IMR-90 (cell line): ENCODE data around the gene ZRANB3. TPM values are rescaled to one million over a fixed set of nuclear protein-coding genes. Genes with fewer than 3 reads are reported as not detected.

ENCODE experiments used
- ATAC-seq: fragments of 200-7000 bp; cut with Tn5 transposase; 2 replicates; pipeline ENCODE4 v1.9.1; 2020; ENCODE audit warnings: low read depth, mild to moderate bottlenecking, moderate library complexity
- BruUV-seq: library from RNA; stranded (reverse); fragments of 400-500 nt; replicated peaks from 2 replicates; lab custom pipeline; 2021; lab: Mats Ljungman, UMichigan
- CTCF ChIA-PET: fragments of 300-600 bp; formaldehyde crosslinking; extraction: SDS; loops from one replicate; lab custom pipeline; 2021; ENCODE audit warnings: antibody characterized with exemption; lab: Yijun Ruan, JAX
- POLR2A ChIA-PET: fragments of 300-600 bp; sonication (Branson Sonifier 250); formaldehyde crosslinking; loops from one replicate; lab custom pipeline; 2022; ENCODE audit warnings: antibody characterized with exemption; ENCODE audit not compliant: unreplicated experiment; lab: Charles Lee
- DNase-seq: peaks from one replicate; pipeline ENCODE4 v3.0.0; 2013
- H2AFZ ChIP-seq: replicated peaks from 2 replicates; pipeline ENCODE3; 2013; ENCODE audit warnings: low read length, mild to moderate bottlenecking; ENCODE audit not compliant: poor library complexity
- H2AK5ac ChIP-seq: 2 replicates; pipeline ENCODE4 v1.6.1; 2013; ENCODE audit warnings: low read depth, low read length, inconsistent platforms
- H2AK9ac ChIP-seq: replicated peaks from 2 replicates; pipeline ENCODE3; 2013; ENCODE audit warnings: mild to moderate bottlenecking, low read depth, low read length, moderate library complexity; ENCODE audit not compliant: poor library complexity
- H2BK120ac ChIP-seq: 2 replicates; pipeline ENCODE4 v1.6.1; 2013; ENCODE audit warnings: low read depth, low read length, inconsistent platforms
- H2BK15ac ChIP-seq: 3 replicates; pipeline ENCODE4 v1.6.1; 2013; ENCODE audit warnings: low read depth, low read length, inconsistent platforms
- H2BK20ac ChIP-seq: 2 replicates; pipeline ENCODE4 v1.6.1; 2013; ENCODE audit warnings: low read depth, mild to moderate bottlenecking, inconsistent platforms, low read length, moderate library complexity
- H2BK5ac ChIP-seq: 2 replicates; pipeline ENCODE4 v1.6.1; 2013; ENCODE audit warnings: mild to moderate bottlenecking, low read depth, low read length, inconsistent platforms; ENCODE audit not compliant: poor library complexity, severe bottlenecking
- H3K14ac ChIP-seq: replicated peaks from 2 replicates; pipeline ENCODE4 v1.6.1; 2013; ENCODE audit warnings: low read depth, low read length, inconsistent platforms
- H3K18ac ChIP-seq: 2 replicates; pipeline ENCODE4 v1.6.1; 2013; ENCODE audit warnings: low read depth, low read length, control low read depth
- H3K23ac ChIP-seq: 2 replicates; pipeline ENCODE4 v1.6.1; 2013; ENCODE audit warnings: low read depth, low read length, inconsistent platforms
- H3K27ac ChIP-seq: 2 replicates; pipeline ENCODE4 v1.5.1; 2013; ENCODE audit warnings: mild to moderate bottlenecking, control low read depth, low read length; ENCODE audit not compliant: insufficient read depth
- H3K27me3 ChIP-seq: 2 replicates; pipeline ENCODE4 v1.6.1; 2013; ENCODE audit warnings: low read length; ENCODE audit not compliant: control insufficient read depth, insufficient read depth
- H3K36me3 ChIP-seq: 2 replicates; pipeline ENCODE4 v1.6.1; 2013; ENCODE audit warnings: low read length, mixed read lengths; ENCODE audit not compliant: control insufficient read depth, insufficient read depth
- H3K4ac ChIP-seq: 2 replicates; pipeline ENCODE4 v1.6.1; 2013; ENCODE audit warnings: low read depth, low read length, inconsistent platforms
- H3K4me1 ChIP-seq: 2 replicates; pipeline ENCODE4 v1.6.1; 2013; ENCODE audit warnings: low read length, mixed read lengths; ENCODE audit not compliant: control insufficient read depth, insufficient read depth
- H3K4me2 ChIP-seq: 2 replicates; pipeline ENCODE4 v1.6.1; 2013; ENCODE audit warnings: low read depth, mild to moderate bottlenecking, control low read depth, low read length, moderate library complexity
- H3K4me3 ChIP-seq: 2 replicates; pipeline ENCODE4 v1.5.1; 2013; ENCODE audit warnings: low read depth, mild to moderate bottlenecking, control low read depth, low read length, moderate library complexity; ENCODE audit not compliant: insufficient read depth
- H3K56ac ChIP-seq: 2 replicates; pipeline ENCODE4 v1.6.1; 2013; ENCODE audit warnings: low read length, inconsistent platforms; ENCODE audit not compliant: insufficient read depth; ENCODE audit errors: extremely low read depth
- H3K79me1 ChIP-seq, 2 experiments: 2 replicates each; pipeline ENCODE4 v1.6.1; 2013; ENCODE audit warnings: low read length in 2 of 2, inconsistent platforms in 1 of 2, low read depth in 1 of 2
- H3K9ac ChIP-seq: 2 replicates; pipeline ENCODE4 v1.6.1; 2013; ENCODE audit warnings: low read depth, low read length, control low read depth
- H3K9me1 ChIP-seq: 2 replicates; pipeline ENCODE4 v1.6.1; 2013; ENCODE audit warnings: low read length, inconsistent platforms; ENCODE audit not compliant: insufficient read depth
- H3K9me3 ChIP-seq: 2 replicates; pipeline ENCODE4 v1.6.1; 2013; ENCODE audit warnings: low read length; ENCODE audit not compliant: control insufficient read depth, insufficient read depth
- H4K20me1 ChIP-seq: 2 replicates; pipeline ENCODE4 v1.6.1; 2013; ENCODE audit warnings: low read length, inconsistent platforms; ENCODE audit not compliant: insufficient read depth
- H4K5ac ChIP-seq: 2 replicates; pipeline ENCODE4 v1.6.1; 2013; ENCODE audit warnings: mild to moderate bottlenecking, low read depth, low read length, control low read depth
- H4K8ac ChIP-seq, 2 experiments: 2 replicates each; pipeline ENCODE4 v1.6.1; 2013; ENCODE audit warnings: low read depth in 2 of 2, low read length in 2 of 2, control low read depth in 1 of 2, inconsistent platforms in 1 of 2
- H4K91ac ChIP-seq: 2 replicates; pipeline ENCODE4 v1.6.1; 2013; ENCODE audit warnings: low read depth, low read length, inconsistent platforms; ENCODE audit not compliant: insufficient read depth
- BHLHE40 ChIP-seq: fragments of 150-350 bp; IDR thresholded peaks from 2 replicates; pipeline ENCODE4 v1.6.1; 2016; ENCODE audit warnings: mild to moderate bottlenecking, low read depth, low read length
- CEBPB ChIP-seq: IDR thresholded peaks from 2 replicates; pipeline ENCODE4 v1.6.1; 2012; ENCODE audit warnings: low read depth, low read length, improper control_type of control experiment
- CHD1 ChIP-seq: IDR thresholded peaks from 2 replicates; pipeline ENCODE4 v1.6.1; 2012; ENCODE audit warnings: low read depth, low read length, improper control_type of control experiment
- FOS ChIP-seq: fragments of 150-350 bp; IDR thresholded peaks from 2 replicates; pipeline ENCODE4 v1.6.1; 2016; ENCODE audit warnings: low read depth, low read length
- MAFK ChIP-seq: IDR thresholded peaks from 2 replicates; pipeline ENCODE4 v1.6.1; 2012; ENCODE audit warnings: low read depth, low read length, improper control_type of control experiment
- MAZ ChIP-seq: IDR thresholded peaks from 2 replicates; pipeline ENCODE4 v1.6.1; 2012; ENCODE audit warnings: low read depth, mild to moderate bottlenecking, low read length, improper control_type of control experiment, moderate library complexity, borderline replicate concordance
- MXI1 ChIP-seq: IDR thresholded peaks from 2 replicates; pipeline ENCODE4 v1.6.1; 2012; ENCODE audit warnings: low read depth, mild to moderate bottlenecking, low read length, moderate library complexity, borderline replicate concordance
- NFE2L2 ChIP-seq: fragments of 150-350 bp; IDR thresholded peaks from 2 replicates; pipeline ENCODE4 v1.6.1; 2016; ENCODE audit warnings: low read depth, mild to moderate bottlenecking, low read length
- POLR2A ChIP-seq: IDR thresholded peaks from 2 replicates; pipeline ENCODE4 v1.6.1; 2012; ENCODE audit warnings: mild to moderate bottlenecking, low read depth, low read length
- RAD21 ChIP-seq: IDR thresholded peaks from 2 replicates; pipeline ENCODE4 v1.6.1; 2012; ENCODE audit warnings: low read length, improper control_type of control experiment
- RCOR1 ChIP-seq: IDR thresholded peaks from 2 replicates; pipeline ENCODE4 v1.6.1; 2012; ENCODE audit warnings: mild to moderate bottlenecking, low read length, improper control_type of control experiment; ENCODE audit not compliant: insufficient replicate concordance
- RFX5 ChIP-seq: IDR thresholded peaks from 2 replicates; pipeline ENCODE4 v1.8.0; 2012; ENCODE audit warnings: low read depth, mild to moderate bottlenecking, low read length, moderate library complexity
- SMC3 ChIP-seq: fragments of 150-350 bp; IDR thresholded peaks from 2 replicates; pipeline ENCODE4 v1.6.1; 2016; ENCODE audit warnings: low read depth, mild to moderate bottlenecking, antibody characterized with exemption, low read length, moderate library complexity
- whole genome bisulfite sequencing, 2 experiments: methylation state at CpG; one replicate each; pipeline versions ENCODE4 v1.1.5 to v1.1.7; 2013; ENCODE audit warnings: missing lambda C conversion rate in 2 of 2; ENCODE audit not compliant: insufficient read length in 1 of 2; ENCODE audit errors: extremely low coverage in 2 of 2; 5-methylcytosine and 5-hydroxymethylcytosine counted together
- dilution Hi-C: fragments of 300-500 bp; cut with HindIII; formaldehyde crosslinking; loops from one replicate; pipeline ENCODE4 v1.14.3; 2018; ENCODE audit warnings: low sequenced_read_pairs; ENCODE audit not compliant: unreplicated experiment
- in situ Hi-C: fragments of 300-500 bp; cut with MboI; formaldehyde crosslinking; loops from 3 replicates; pipeline ENCODE4 v1.14.3; 2019; ENCODE audit warnings: low sequenced_read_pairs, inconsistent platforms, mixed read lengths
- intact Hi-C: fragments of 100-400 bp; cut with micrococcal nuclease; formaldehyde crosslinking; loops from 2 replicates; pipeline ENCODE4 v1.10.0; 2022
- polyA plus RNA-seq, 3 experiments: library from polyadenylated mRNA; depleted of rRNA; stranded (reverse); fragments of >200 nt; gene quantifications; 2 replicates each; pipeline ENCODE4 v1.2.3, GENCODE V29; 2012; ENCODE audit warnings: low replicate concordance in 1 of 3
- total RNA-seq: library from RNA; depleted of rRNA; stranded (reverse); fragments of >200 nt; gene quantifications from 2 replicates; pipeline ENCODE4 v1.2.3, GENCODE V29; 2012
- TF ChIP-seq, protein P1 (sequence below): fragments of 150-350 bp; IDR thresholded peaks from 2 replicates; pipeline ENCODE4 v1.6.1; 2016; ENCODE audit warnings: low read depth, mild to moderate bottlenecking, low read length, moderate library complexity, borderline replicate concordance
- TF ChIP-seq, protein P2 (sequence below): conservative IDR thresholded peaks from 2 replicates; pipeline ENCODE4 v1.5.1; 2012; ENCODE audit warnings: mild to moderate bottlenecking, low read depth, low read length, improper control_type of control experiment
- TF ChIP-seq, protein P3 (sequence below): fragments of 150-350 bp; IDR thresholded peaks from 2 replicates; pipeline ENCODE4 v1.6.1; 2017; ENCODE audit warnings: mild to moderate bottlenecking, antibody characterized with exemption, low read length, low read depth

ZRANB3 gene
- total and polyA plus RNA-seq, 2 of the 4 experiments (the other 2 are of a cell fraction) = 3.4 to 9.3 TPM

DNA sequence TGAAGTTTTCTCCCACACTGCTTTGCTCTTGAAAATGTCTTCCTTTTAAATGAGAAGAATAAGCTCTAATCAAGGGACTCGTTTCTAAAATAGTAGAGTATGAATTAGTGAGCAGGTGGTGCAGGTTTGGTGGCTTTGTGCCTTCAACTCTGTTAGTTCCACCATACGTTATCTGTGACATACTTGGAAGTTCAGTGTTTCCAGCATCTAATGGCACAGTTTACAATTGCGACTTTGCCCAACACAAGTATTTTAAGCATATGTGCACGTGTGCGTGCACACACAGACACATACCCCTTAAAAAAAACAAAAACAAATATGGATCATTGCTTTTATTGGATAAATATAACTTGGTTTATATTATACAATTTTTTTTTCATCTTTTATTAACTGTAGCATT is 367.1 kb downstream of the ZRANB3 start:
- TF ChIP-seq BHLHE40 = no peak
- TF ChIP-seq RAD21 = no peak
- TF ChIP-seq, protein P1, sequence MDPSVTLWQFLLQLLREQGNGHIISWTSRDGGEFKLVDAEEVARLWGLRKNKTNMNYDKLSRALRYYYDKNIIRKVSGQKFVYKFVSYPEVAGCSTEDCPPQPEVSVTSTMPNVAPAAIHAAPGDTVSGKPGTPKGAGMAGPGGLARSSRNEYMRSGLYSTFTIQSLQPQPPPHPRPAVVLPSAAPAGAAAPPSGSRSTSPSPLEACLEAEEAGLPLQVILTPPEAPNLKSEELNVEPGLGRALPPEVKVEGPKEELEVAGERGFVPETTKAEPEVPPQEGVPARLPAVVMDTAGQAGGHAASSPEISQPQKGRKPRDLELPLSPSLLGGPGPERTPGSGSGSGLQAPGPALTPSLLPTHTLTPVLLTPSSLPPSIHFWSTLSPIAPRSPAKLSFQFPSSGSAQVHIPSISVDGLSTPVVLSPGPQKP = no peak
- no peak for TF ChIP-seq CHD1
- no peak for TF ChIP-seq MXI1
- no peak for TF ChIP-seq MAZ
- TF ChIP-seq, protein P2, sequence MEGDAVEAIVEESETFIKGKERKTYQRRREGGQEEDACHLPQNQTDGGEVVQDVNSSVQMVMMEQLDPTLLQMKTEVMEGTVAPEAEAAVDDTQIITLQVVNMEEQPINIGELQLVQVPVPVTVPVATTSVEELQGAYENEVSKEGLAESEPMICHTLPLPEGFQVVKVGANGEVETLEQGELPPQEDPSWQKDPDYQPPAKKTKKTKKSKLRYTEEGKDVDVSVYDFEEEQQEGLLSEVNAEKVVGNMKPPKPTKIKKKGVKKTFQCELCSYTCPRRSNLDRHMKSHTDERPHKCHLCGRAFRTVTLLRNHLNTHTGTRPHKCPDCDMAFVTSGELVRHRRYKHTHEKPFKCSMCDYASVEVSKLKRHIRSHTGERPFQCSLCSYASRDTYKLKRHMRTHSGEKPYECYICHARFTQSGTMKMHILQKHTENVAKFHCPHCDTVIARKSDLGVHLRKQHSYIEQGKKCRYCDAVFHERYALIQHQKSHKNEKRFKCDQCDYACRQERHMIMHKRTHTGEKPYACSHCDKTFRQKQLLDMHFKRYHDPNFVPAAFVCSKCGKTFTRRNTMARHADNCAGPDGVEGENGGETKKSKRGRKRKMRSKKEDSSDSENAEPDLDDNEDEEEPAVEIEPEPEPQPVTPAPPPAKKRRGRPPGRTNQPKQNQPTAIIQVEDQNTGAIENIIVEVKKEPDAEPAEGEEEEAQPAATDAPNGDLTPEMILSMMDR = no peak
- no peak for TF ChIP-seq MAFK
- TF ChIP-seq, protein P3, sequence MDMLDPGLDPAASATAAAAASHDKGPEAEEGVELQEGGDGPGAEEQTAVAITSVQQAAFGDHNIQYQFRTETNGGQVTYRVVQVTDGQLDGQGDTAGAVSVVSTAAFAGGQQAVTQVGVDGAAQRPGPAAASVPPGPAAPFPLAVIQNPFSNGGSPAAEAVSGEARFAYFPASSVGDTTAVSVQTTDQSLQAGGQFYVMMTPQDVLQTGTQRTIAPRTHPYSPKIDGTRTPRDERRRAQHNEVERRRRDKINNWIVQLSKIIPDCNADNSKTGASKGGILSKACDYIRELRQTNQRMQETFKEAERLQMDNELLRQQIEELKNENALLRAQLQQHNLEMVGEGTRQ = no peak
- no peak for TF ChIP-seq POLR2A
- no peak for TF ChIP-seq CEBPB
- TF ChIP-seq NFE2L2 = no peak
- TF ChIP-seq RFX5 = no peak
- TF ChIP-seq SMC3 = no peak
- TF ChIP-seq FOS = no peak
- TF ChIP-seq RCOR1 = no peak
- no peak overlapping the region for H3K23ac ChIP-seq
- no peak overlapping the region for H3K18ac ChIP-seq
- ChIA-PET CTCF (interaction anchor here (1.6 kb wide), 1 partner anchor 15 kb away, joined by 3 read pairs; no protein-coding TSS in a partner anchor), POLR2A (no interaction called here)
- H4K20me1 ChIP-seq = peaks cover 4% of the 10 kb centered on the region; the same call in 1 of the 2 replicates
- H2BK15ac ChIP-seq = no peak overlapping the region
- no peak overlapping the region for H2AK9ac ChIP-seq
- H3K36me3 ChIP-seq = peaks cover 26% of the 10 kb centered on the region
- intact Hi-C loops = loop anchor here (10.0 kb wide), 1 partner anchor 541 kb away; no protein-coding TSS in a partner anchor
- no peak overlapping the region for H4K91ac ChIP-seq
- H3K4me3 ChIP-seq = no peak overlapping the region
- H3K27me3 ChIP-seq = no peaks in the 10 kb centered on the region
- in situ Hi-C loops = no loop called here
- dilution Hi-C loops = no loop called here
- H3K4me2 ChIP-seq = no peak overlapping the region
- H2AFZ ChIP-seq = no peak overlapping the region
- H3K4ac ChIP-seq = no peak overlapping the region
- DNase-seq (no peak), ATAC-seq (no peak)
- peaks cover 6% of the 10 kb centered on the region; the same call in 1 of the 2 replicates for H3K9me1 ChIP-seq
- H3K4me1 ChIP-seq = no peaks in the 10 kb centered on the region
- H3K27ac ChIP-seq = no peak overlapping the region
- no CpG with 5 or more reads among the region's 5 CpGs for WGBS, 2 experiments
- H2BK5ac ChIP-seq = no peak overlapping the region
- no peak overlapping the region for H2BK20ac ChIP-seq
- H3K79me1 ChIP-seq = peaks cover 7 to 8% of the 10 kb centered on the region in 2 experiments; a peak in 2 of 4 replicates
- no peak overlapping the region for H4K8ac ChIP-seq
- no peak overlapping the region for H3K14ac ChIP-seq
- H2AK5ac ChIP-seq = no peak overlapping the region
- no peak overlapping the region for H3K9ac ChIP-seq
- no peaks in the 10 kb centered on the region for H3K9me3 ChIP-seq
- BruUV-seq = no TSS peak
- H3K56ac ChIP-seq = no peak overlapping the region
- H4K5ac ChIP-seq = no peak overlapping the region
- no peak overlapping the region for H2BK120ac ChIP-seq
